OCI-LY1 (cell line): ENCODE results near the gene LCN12.

Experiments
- H2AFZ ChIP-seq: fragments of 200-600 bp; sonication (generic), shearing (Covaris generic); 2 replicates; pipeline ENCODE4 v1.6.0; 2014; ENCODE audit warnings: antibody characterized with exemption, mild to moderate bottlenecking, low read length
- H3F3A ChIP-seq: fragments of 200-600 bp; sonication (generic), shearing (Covaris generic); 2 replicates; pipeline ENCODE4 v1.6.0; 2014; ENCODE audit warnings: mild to moderate bottlenecking, antibody characterized with exemption, low read length, moderate library complexity; ENCODE audit not compliant: insufficient read depth
- H3K27ac ChIP-seq: fragments of 200-600 bp; sonication (generic); 2 replicates; pipeline ENCODE4 v1.5.1; 2014; ENCODE audit warnings: low read length, mixed run types, mild to moderate bottlenecking, low read depth; ENCODE audit not compliant: poor library complexity, severe bottlenecking
- H3K27me3 ChIP-seq: fragments of 200-600 bp; sonication (generic); 2 replicates; pipeline ENCODE4 v1.6.0; 2014; ENCODE audit warnings: antibody characterized with exemption, mild to moderate bottlenecking, low read length, moderate library complexity; ENCODE audit not compliant: insufficient read depth
- H3K36me3 ChIP-seq: fragments of 200-600 bp; sonication (generic); 2 replicates; pipeline ENCODE4 v1.6.1; 2014; ENCODE audit warnings: mild to moderate bottlenecking, antibody characterized with exemption, low read length, moderate library complexity, mixed read lengths; ENCODE audit not compliant: insufficient read depth
- H3K4me1 ChIP-seq: fragments of 200-600 bp; sonication (generic); 2 replicates; pipeline ENCODE4 v1.5.1; 2014; ENCODE audit warnings: mild to moderate bottlenecking, low read length, moderate library complexity; ENCODE audit not compliant: insufficient read depth, severe bottlenecking
- H3K4me2 ChIP-seq: fragments of 200-600 bp; sonication (generic), shearing (Covaris generic); 2 replicates; pipeline ENCODE4 v1.6.1; 2014; ENCODE audit warnings: low read length
- H3K4me3 ChIP-seq: fragments of 200-600 bp; sonication (generic); 2 replicates; pipeline ENCODE4 v1.5.1; 2014; ENCODE audit warnings: low read length, low read depth, mild to moderate bottlenecking, mixed read lengths; ENCODE audit not compliant: poor library complexity, severe bottlenecking
- H3K79me2 ChIP-seq: fragments of 200-600 bp; shearing (Covaris generic); 2 replicates; pipeline ENCODE4 v1.6.1; 2016; ENCODE audit warnings: mixed run types, low read length, mixed read lengths; ENCODE audit not compliant: insufficient read depth
- H3K9ac ChIP-seq: fragments of 200-600 bp; sonication (generic), shearing (Covaris generic); 2 replicates; pipeline ENCODE4 v1.6.1; 2014; ENCODE audit warnings: mild to moderate bottlenecking, low read length, mixed read lengths
- H3K9me2 ChIP-seq: fragments of 200-600 bp; sonication (generic), shearing (Covaris generic); 2 replicates; pipeline ENCODE4 v1.6.1; 2014; ENCODE audit warnings: low read depth, mild to moderate bottlenecking, low read length, mixed read lengths
- H3K9me3 ChIP-seq: fragments of 200-600 bp; shearing (Covaris generic); 2 replicates; pipeline ENCODE4 v1.6.1; 2014; ENCODE audit warnings: low read length, mixed read lengths
- H4K20me1 ChIP-seq: fragments of 200-600 bp; sonication (generic), shearing (Covaris generic); 2 replicates; pipeline ENCODE4 v1.6.0; 2016; ENCODE audit warnings: mild to moderate bottlenecking, low read length; ENCODE audit not compliant: insufficient read depth
- EZH2 ChIP-seq: fragments of 200-600 bp; sonication (generic), shearing (Covaris generic); IDR thresholded peaks from 2 replicates; pipeline ENCODE4 v1.8.0; 2017; ENCODE audit warnings: borderline replicate concordance, mixed run types, mild to moderate bottlenecking, antibody characterized with exemption, low read length, moderate library complexity, mixed read lengths
- TF ChIP-seq, protein P1 (sequence below): fragments of 200-600 bp; sonication (generic), shearing (Covaris generic); IDR thresholded peaks from 2 replicates; pipeline ENCODE4 v1.5.1; 2017; ENCODE audit warnings: mild to moderate bottlenecking, antibody characterized with exemption, low read length, moderate library complexity, mixed read lengths

The LCN12 gene

GRCh38 chr9:136962163-136962562 is 10.1 kb downstream of the LCN12 start:
- no peak overlapping the region for H3K9ac ChIP-seq
- H3K27ac ChIP-seq = no peak overlapping the region
- H3K9me2 ChIP-seq = no peaks in the 10 kb centered on the region
- H3K79me2 ChIP-seq = no peaks in the 10 kb centered on the region
- H4K20me1 ChIP-seq = no peaks in the 10 kb centered on the region
- H2AFZ ChIP-seq = no peak overlapping the region
- no peaks in the 10 kb centered on the region for H3K9me3 ChIP-seq
- H3F3A ChIP-seq = no peaks in the 10 kb centered on the region
- peaks cover 24% of the 10 kb centered on the region; the same call in 1 of the 2 replicates for H3K27me3 ChIP-seq
- no peak overlapping the region for H3K4me2 ChIP-seq
- peaks cover 5% of the 10 kb centered on the region for H3K4me1 ChIP-seq
- TF ChIP-seq EZH2 = no peak
- TF ChIP-seq, protein P1, sequence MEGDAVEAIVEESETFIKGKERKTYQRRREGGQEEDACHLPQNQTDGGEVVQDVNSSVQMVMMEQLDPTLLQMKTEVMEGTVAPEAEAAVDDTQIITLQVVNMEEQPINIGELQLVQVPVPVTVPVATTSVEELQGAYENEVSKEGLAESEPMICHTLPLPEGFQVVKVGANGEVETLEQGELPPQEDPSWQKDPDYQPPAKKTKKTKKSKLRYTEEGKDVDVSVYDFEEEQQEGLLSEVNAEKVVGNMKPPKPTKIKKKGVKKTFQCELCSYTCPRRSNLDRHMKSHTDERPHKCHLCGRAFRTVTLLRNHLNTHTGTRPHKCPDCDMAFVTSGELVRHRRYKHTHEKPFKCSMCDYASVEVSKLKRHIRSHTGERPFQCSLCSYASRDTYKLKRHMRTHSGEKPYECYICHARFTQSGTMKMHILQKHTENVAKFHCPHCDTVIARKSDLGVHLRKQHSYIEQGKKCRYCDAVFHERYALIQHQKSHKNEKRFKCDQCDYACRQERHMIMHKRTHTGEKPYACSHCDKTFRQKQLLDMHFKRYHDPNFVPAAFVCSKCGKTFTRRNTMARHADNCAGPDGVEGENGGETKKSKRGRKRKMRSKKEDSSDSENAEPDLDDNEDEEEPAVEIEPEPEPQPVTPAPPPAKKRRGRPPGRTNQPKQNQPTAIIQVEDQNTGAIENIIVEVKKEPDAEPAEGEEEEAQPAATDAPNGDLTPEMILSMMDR = no peak
- no peak overlapping the region for H3K4me3 ChIP-seq
- no peaks in the 10 kb centered on the region for H3K36me3 ChIP-seq

DNA sequence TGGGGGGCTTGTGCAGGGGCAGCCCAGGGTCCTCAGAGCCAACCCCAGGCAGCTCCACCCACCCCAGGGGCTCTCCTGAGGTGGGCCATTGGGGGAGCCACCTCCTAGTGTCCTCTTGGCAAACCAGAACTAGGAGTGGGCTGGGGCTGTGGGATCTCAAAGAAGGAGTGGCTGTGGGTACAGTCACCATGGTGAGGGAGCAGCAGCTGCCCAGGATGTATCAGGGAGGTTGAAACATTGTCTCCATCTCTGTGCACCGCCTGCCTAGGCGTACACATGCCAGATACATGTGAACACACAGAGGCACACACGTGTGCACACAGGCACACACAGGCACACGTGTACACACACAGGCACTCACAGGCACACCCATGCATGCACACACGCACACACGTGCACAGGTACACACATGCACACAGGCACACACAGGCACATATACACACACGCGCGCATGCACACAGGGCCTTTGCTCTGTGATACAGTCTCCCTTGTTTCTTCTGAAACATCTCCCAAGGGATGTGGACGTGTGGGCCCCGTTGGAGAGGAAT is 10.7 kb downstream of the LCN12 start:
- Histone ChIP-seq H3K9me3 (no peaks in the 10 kb centered on the region), H3K4me3 (no peak overlapping the region), H3K27me3 (peaks cover 24% of the 10 kb centered on the region; the same call in 1 of the 2 replicates), H3K4me1 (peaks cover 5% of the 10 kb centered on the region), H3K4me2 (no peak overlapping the region), H3F3A (no peaks in the 10 kb centered on the region), H3K9me2 (no peaks in the 10 kb centered on the region), H3K27ac (no peak overlapping the region), H4K20me1 (no peaks in the 10 kb centered on the region), H3K79me2 (no peaks in the 10 kb centered on the region), H3K9ac (no peak overlapping the region), H2AFZ (no peak overlapping the region), H3K36me3 (no peaks in the 10 kb centered on the region)
- no peak for TF ChIP-seq EZH2
- TF ChIP-seq, protein P1 = no peak

- no peaks in the 10 kb centered on the region for H3K9me2 ChIP-seq
- H3K4me1 ChIP-seq = peaks cover 5% of the 10 kb centered on the region
- no peaks in the 10 kb centered on the region for H3K36me3 ChIP-seq
- no peaks in the 10 kb centered on the region for H3F3A ChIP-seq
- no peaks in the 10 kb centered on the region for H4K20me1 ChIP-seq
- H3K4me3 ChIP-seq = no peak overlapping the region
- TF ChIP-seq, protein P1 = no peak
- no peak for TF ChIP-seq EZH2
- H3K27ac ChIP-seq = no peak overlapping the region
- no peak overlapping the region for H2AFZ ChIP-seq
- no peak overlapping the region for H3K9ac ChIP-seq
- H3K9me3 ChIP-seq = no peaks in the 10 kb centered on the region
- no peaks in the 10 kb centered on the region for H3K79me2 ChIP-seq
- no peak overlapping the region for H3K4me2 ChIP-seq
- H3K27me3 ChIP-seq = peaks cover 19% of the 10 kb centered on the region; the same call in 1 of the 2 replicates
Observed at GRCh38 chr9:136963341-136963740, 11.3 kb downstream of the LCN12 start.
